Hepatocyte (in vitro differentiated cells): ENCODE measurements around the gene ADGRE1. TPM values are rescaled to one million over a fixed set of nuclear protein-coding genes. Genes with fewer than 3 reads are reported as not detected.

Experiments
- DNase-seq: peaks from one replicate; pipeline ENCODE4 v3.0.0-alpha.2; 2016; ENCODE audit warnings: low spot score
- H2AFZ ChIP-seq: fragments of 200-600 bp; sonication (generic); 2 replicates; pipeline ENCODE4 v1.6.0; 2016; ENCODE audit warnings: antibody characterized with exemption, mild to moderate bottlenecking
- H3K27ac ChIP-seq: fragments of 200-600 bp; sonication (generic); 2 replicates; pipeline ENCODE4 v1.5.1; 2016; ENCODE audit warnings: mild to moderate bottlenecking
- H3K27me3 ChIP-seq: fragments of 200-600 bp; sonication (generic); 2 replicates; pipeline ENCODE4 v1.6.1; 2016
- H3K36me3 ChIP-seq: fragments of 200-600 bp; sonication (generic); replicated peaks from 2 replicates; pipeline ENCODE4 v1.5.1; 2016; ENCODE audit warnings: low read depth; ENCODE audit not compliant: insufficient read depth
- H3K4me1 ChIP-seq: fragments of 200-600 bp; sonication (generic); 2 replicates; pipeline ENCODE4 v1.5.1; 2016; ENCODE audit warnings: mild to moderate bottlenecking, moderate library complexity; ENCODE audit not compliant: insufficient read depth
- H3K4me2 ChIP-seq: fragments of 200-600 bp; sonication (generic); 2 replicates; pipeline ENCODE4 v1.6.0; 2016
- H3K4me3 ChIP-seq: fragments of 200-600 bp; sonication (generic); 2 replicates; pipeline ENCODE4 v1.5.1; 2016; ENCODE audit warnings: mild to moderate bottlenecking
- H3K79me2 ChIP-seq: fragments of 200-600 bp; sonication (generic); 2 replicates; pipeline ENCODE4 v1.6.0; 2017; ENCODE audit warnings: mild to moderate bottlenecking
- H3K9me2 ChIP-seq: fragments of 200-600 bp; sonication (generic); replicated peaks from 2 replicates; pipeline ENCODE4 v1.6.0; 2017; ENCODE audit warnings: mild to moderate bottlenecking; ENCODE audit not compliant: insufficient read depth
- H3K9me3 ChIP-seq: fragments of 200-600 bp; sonication (generic); 2 replicates; pipeline ENCODE4 v1.5.1; 2016; ENCODE audit warnings: low read depth, mild to moderate bottlenecking
- H4K20me1 ChIP-seq: fragments of 200-600 bp; sonication (generic); 2 replicates; pipeline ENCODE4 v1.6.0; 2016; ENCODE audit warnings: mild to moderate bottlenecking; ENCODE audit not compliant: insufficient read depth, poor library complexity, severe bottlenecking
- EZH2 ChIP-seq: fragments of 200-600 bp; sonication (generic); IDR thresholded peaks from 2 replicates; pipeline ENCODE4 v1.6.1; 2016; ENCODE audit warnings: antibody characterized with exemption, mild to moderate bottlenecking, borderline replicate concordance
- EZH2phosphoT487 ChIP-seq: fragments of 200-600 bp; sonication (generic); IDR thresholded peaks from one replicate; pipeline ENCODE4 v1.6.1; 2018; ENCODE audit warnings: antibody characterized with exemption, mild to moderate bottlenecking, low read depth, moderate library complexity; ENCODE audit not compliant: unreplicated experiment, severe bottlenecking
- WGBS: methylation state at CpG from one replicate; pipeline ENCODE4 v1.1.6; 2016; ENCODE audit warnings: low lambda C conversion rate; ENCODE audit errors: missing lambda C conversion rate; 5-methylcytosine and 5-hydroxymethylcytosine counted together
- polyA plus RNA-seq: library from polyadenylated mRNA; unstranded; fragments of >200 nt; fragmentation: Nextera tagmentation; extraction: Ambion mirVana; gene quantifications from 2 replicates; pipeline ENCODE4 v1.2.1, GENCODE V29; 2016
- total RNA-seq: library from RNA; depleted of rRNA; stranded (reverse); fragments of >200 nt; gene quantifications from 2 replicates; pipeline ENCODE4 v1.2.3, GENCODE V29; 2014
- TF ChIP-seq, protein P1 (sequence below): fragments of 200-600 bp; sonication (generic); IDR thresholded peaks from 2 replicates; pipeline ENCODE4 v1.5.1; 2016; ENCODE audit warnings: antibody characterized with exemption, mild to moderate bottlenecking; ENCODE audit not compliant: poor library complexity

The ADGRE1 gene
- total and polyA plus RNA-seq, 2 experiments from 2014 or later = not detected

DNA sequence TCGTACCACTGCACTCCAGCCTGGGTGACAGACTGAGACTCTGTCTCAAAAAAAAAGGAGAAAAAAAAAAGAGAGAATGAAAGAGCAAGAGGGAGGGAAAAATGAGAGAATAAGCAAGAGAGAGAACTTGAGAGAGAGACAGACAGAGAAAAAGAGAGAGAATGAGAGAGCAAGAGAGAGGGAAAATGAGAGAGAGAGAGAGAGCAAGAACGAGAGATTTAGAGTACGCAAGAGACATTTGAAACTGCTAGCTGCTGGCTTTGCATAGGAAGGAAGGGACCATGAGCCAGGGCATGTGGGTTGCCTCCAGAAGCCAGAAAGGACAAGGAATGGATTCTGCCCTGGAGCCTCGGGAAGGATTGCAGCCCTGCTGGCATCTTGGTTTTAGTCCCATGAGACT is 9.6 kb upstream of the ADGRE1 start:
- DNase-seq = no peak
- H3K79me2 ChIP-seq = no peaks in the 10 kb centered on the region
- no peak overlapping the region for H3K4me3 ChIP-seq
- H3K27ac ChIP-seq = no peak overlapping the region
- H4K20me1 ChIP-seq = no peaks in the 10 kb centered on the region
- WGBS = 89% methylated on average over 3 of the region's 4 CpGs
- H3K27me3 ChIP-seq = no peaks in the 10 kb centered on the region
- no peaks in the 10 kb centered on the region for H3K36me3 ChIP-seq
- TF ChIP-seq, protein P1, sequence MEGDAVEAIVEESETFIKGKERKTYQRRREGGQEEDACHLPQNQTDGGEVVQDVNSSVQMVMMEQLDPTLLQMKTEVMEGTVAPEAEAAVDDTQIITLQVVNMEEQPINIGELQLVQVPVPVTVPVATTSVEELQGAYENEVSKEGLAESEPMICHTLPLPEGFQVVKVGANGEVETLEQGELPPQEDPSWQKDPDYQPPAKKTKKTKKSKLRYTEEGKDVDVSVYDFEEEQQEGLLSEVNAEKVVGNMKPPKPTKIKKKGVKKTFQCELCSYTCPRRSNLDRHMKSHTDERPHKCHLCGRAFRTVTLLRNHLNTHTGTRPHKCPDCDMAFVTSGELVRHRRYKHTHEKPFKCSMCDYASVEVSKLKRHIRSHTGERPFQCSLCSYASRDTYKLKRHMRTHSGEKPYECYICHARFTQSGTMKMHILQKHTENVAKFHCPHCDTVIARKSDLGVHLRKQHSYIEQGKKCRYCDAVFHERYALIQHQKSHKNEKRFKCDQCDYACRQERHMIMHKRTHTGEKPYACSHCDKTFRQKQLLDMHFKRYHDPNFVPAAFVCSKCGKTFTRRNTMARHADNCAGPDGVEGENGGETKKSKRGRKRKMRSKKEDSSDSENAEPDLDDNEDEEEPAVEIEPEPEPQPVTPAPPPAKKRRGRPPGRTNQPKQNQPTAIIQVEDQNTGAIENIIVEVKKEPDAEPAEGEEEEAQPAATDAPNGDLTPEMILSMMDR = no peak
- no peak for TF ChIP-seq EZH2
- TF ChIP-seq EZH2phosphoT487 = no peak
- no peaks in the 10 kb centered on the region for H3K4me1 ChIP-seq
- H3K4me2 ChIP-seq = no peak overlapping the region
- H3K9me3 ChIP-seq = no peaks in the 10 kb centered on the region
- no peaks in the 10 kb centered on the region for H3K9me2 ChIP-seq
- no peak overlapping the region for H2AFZ ChIP-seq

GRCh38 chr19:6886277-6886897 is 992 bp upstream of the ADGRE1 start:
- no peak for DNase-seq
- WGBS = 75% methylated on average over 7 of the region's 7 CpGs
- H3K27me3 ChIP-seq = no peaks in the 10 kb centered on the region

DNA sequence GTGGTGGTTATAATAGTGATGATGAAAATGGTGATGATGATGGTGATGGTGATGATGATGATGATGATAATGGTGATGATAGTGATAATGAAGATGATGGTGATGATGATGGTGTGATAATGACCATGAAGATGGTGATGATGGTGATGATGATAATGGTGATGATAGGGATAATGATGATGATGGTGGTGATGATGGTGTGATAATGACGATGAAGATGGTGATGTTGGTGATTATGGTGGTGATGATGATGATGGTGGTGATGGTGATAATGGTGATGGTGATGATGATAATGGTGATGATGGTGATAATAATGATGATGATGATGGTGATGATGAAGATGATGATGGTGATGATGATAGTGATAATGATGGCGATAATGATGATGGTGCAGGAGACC is 1.6 kb downstream of the ADGRE1 start:
- Histone ChIP-seq H3K4me3 (no peak overlapping the region), H4K20me1 (no peaks in the 10 kb centered on the region), H3K9me2 (no peaks in the 10 kb centered on the region), H3K79me2 (no peaks in the 10 kb centered on the region), H2AFZ (no peak overlapping the region), H3K36me3 (no peaks in the 10 kb centered on the region), H3K4me2 (no peak overlapping the region), H3K4me1 (no peaks in the 10 kb centered on the region), H3K9me3 (no peaks in the 10 kb centered on the region), H3K27me3 (no peaks in the 10 kb centered on the region), H3K27ac (no peak overlapping the region)
- 96% methylated on average over 2 of the region's 2 CpGs for WGBS
- DNase-seq = no peak
- TF ChIP-seq EZH2phosphoT487 (no peak), EZH2 (no peak)
- TF ChIP-seq, protein P1 = no peak

More at GRCh38 chr19:6886277-6886897, 992 bp upstream of the ADGRE1 start:
- Histone ChIP-seq H3K27ac (no peak overlapping the region), H2AFZ (no peak overlapping the region), H3K4me3 (no peak overlapping the region), H3K9me3 (no peaks in the 10 kb centered on the region), H3K9me2 (no peaks in the 10 kb centered on the region), H4K20me1 (no peaks in the 10 kb centered on the region), H3K36me3 (no peaks in the 10 kb centered on the region), H3K79me2 (no peaks in the 10 kb centered on the region), H3K4me2 (no peak overlapping the region), H3K4me1 (no peaks in the 10 kb centered on the region)
- no peak for TF ChIP-seq EZH2
- TF ChIP-seq, protein P1 = no peak
- no peak for TF ChIP-seq EZH2phosphoT487
